BE2C (cell line): Measurements from ENCODE around the gene PRDM15.

Experiments used
- DNase-seq: peaks from one replicate; pipeline ENCODE4 v3.0.0-alpha.2; 2020
- H3K27me3 ChIP-seq: fragments of 250-450 bp; sonication (Bioruptor Pico); 2 replicates; pipeline ENCODE4 v1.5.1; 2020; ENCODE audit warnings: mild to moderate bottlenecking
- H3K36me3 ChIP-seq: fragments of 250-450 bp; sonication (Bioruptor Pico); 2 replicates; pipeline ENCODE4 v1.5.1; 2020; ENCODE audit warnings: mild to moderate bottlenecking
- H3K4me1 ChIP-seq: fragments of 250-450 bp; sonication (Bioruptor Pico); 2 replicates; pipeline ENCODE4 v1.5.1; 2020
- H3K4me3 ChIP-seq: 2 replicates; pipeline ENCODE4 v1.5.1; 2011; ENCODE audit warnings: low read depth, low read length
- H3K9me3 ChIP-seq: fragments of 250-450 bp; sonication (Bioruptor Pico); 2 replicates; pipeline ENCODE4 v1.5.1; 2020
- CTCF ChIP-seq: IDR thresholded peaks from 2 replicates; pipeline ENCODE4 v1.5.1; 2012; ENCODE audit warnings: mild to moderate bottlenecking, low read depth, low read length

PRDM15 gene

GRCh38 chr21:41780337-41781049, 98.7 kb downstream of the PRDM15 start:
- no peak for TF ChIP-seq CTCF
- Histone ChIP-seq H3K36me3 (no peaks in the 10 kb centered on the region), H3K27me3 (no peaks in the 10 kb centered on the region; the same call in 1 of the 2 replicates), H3K4me3 (no peak overlapping the region), H3K4me1 (no peaks in the 10 kb centered on the region), H3K9me3 (no peaks in the 10 kb centered on the region)
- no peak for DNase-seq

GRCh38 chr21:41779659-41780058, 99.5 kb downstream of the PRDM15 start:
- TF ChIP-seq CTCF: no peak
- no peak for DNase-seq
- H3K4me1 ChIP-seq: no peaks in the 10 kb centered on the region
- peaks cover 4% of the 10 kb centered on the region; the same call in 1 of the 2 replicates for H3K27me3 ChIP-seq
- no peaks in the 10 kb centered on the region for H3K9me3 ChIP-seq
- no peaks in the 10 kb centered on the region for H3K36me3 ChIP-seq
- H3K4me3 ChIP-seq: no peak overlapping the region

- Histone ChIP-seq H3K36me3 (no peaks in the 10 kb centered on the region), H3K27me3 (peaks cover 7% of the 10 kb centered on the region; the same call in 1 of the 2 replicates), H3K4me3 (no peak overlapping the region), H3K9me3 (no peaks in the 10 kb centered on the region), H3K4me1 (no peaks in the 10 kb centered on the region)
- no peak for TF ChIP-seq CTCF
- no peak for DNase-seq
Observed at GRCh38 chr21:41778930-41779600, 100.1 kb downstream of the PRDM15 start.

- peaks cover 11% of the 10 kb centered on the region for H3K27me3 ChIP-seq
- H3K4me3 ChIP-seq: no peak overlapping the region
- no peaks in the 10 kb centered on the region for H3K36me3 ChIP-seq
- peak; percentile 77 for DNase-seq
- peak; percentile 73 for TF ChIP-seq CTCF
- no peaks in the 10 kb centered on the region for H3K9me3 ChIP-seq
- H3K4me1 ChIP-seq: no peaks in the 10 kb centered on the region
Observed at GRCh38 chr21:41777951-41778815, 101.0 kb downstream of the PRDM15 start.

GRCh38 chr21:41776778-41777177, 102.4 kb downstream of the PRDM15 start:
- Histone ChIP-seq H3K9me3 (no peaks in the 10 kb centered on the region), H3K36me3 (no peaks in the 10 kb centered on the region), H3K4me3 (no peak overlapping the region), H3K27me3 (peaks cover 16% of the 10 kb centered on the region), H3K4me1 (no peaks in the 10 kb centered on the region)
- TF ChIP-seq CTCF: no peak
- no peak for DNase-seq

- no peak for DNase-seq
- peaks cover 22% of the 10 kb centered on the region for H3K27me3 ChIP-seq
- no peaks in the 10 kb centered on the region for H3K9me3 ChIP-seq
- no peak overlapping the region for H3K4me3 ChIP-seq
- no peaks in the 10 kb centered on the region for H3K4me1 ChIP-seq
- no peaks in the 10 kb centered on the region for H3K36me3 ChIP-seq
- TF ChIP-seq CTCF: no peak
Observed at GRCh38 chr21:41775149-41775472, 104.0 kb downstream of the PRDM15 start.
